Activated naive CD8-positive, alpha-beta T cell treated with anti-CD3 and anti-CD28 coated beads, Interleukin-2, amount 50 U/mL, for 16 hours (primary cell): Measurements from ENCODE around the gene SAA1.
"Not testable (repeated sequence)": the region's sequence is repeated elsewhere in the genome, so short reads cannot be mapped to it uniquely, and the experiment has no call there.

Experiments used
- DNase-seq: peaks from one replicate; pipeline ENCODE4 v3.0.0-alpha.2; 2020; ENCODE audit warnings: low read depth, low spot score

Gene SAA1

DNA sequence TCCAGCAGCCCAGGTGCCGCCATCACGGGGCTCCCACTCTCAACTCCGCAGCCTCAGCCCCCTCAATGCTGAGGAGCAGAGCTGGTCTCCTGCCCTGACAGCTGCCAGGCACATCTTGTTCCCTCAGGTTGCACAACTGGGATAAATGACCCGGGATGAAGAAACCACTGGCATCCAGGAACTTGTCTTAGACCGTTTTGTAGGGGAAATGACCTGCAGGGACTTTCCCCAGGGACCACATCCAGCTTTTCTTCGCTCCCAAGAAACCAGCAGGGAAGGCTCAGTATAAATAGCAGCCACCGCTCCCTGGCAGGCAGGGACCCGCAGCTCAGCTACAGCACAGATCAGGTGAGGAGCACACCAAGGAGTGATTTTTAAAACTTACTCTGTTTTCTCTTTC lies at the start of gene SAA1:
SAA1 (plus strand) TSS at position 316 of the 400 bp plus-strand sequence. CDS start 624 bp downstream, outside the sequence.
- no peak for DNase-seq

DNA sequence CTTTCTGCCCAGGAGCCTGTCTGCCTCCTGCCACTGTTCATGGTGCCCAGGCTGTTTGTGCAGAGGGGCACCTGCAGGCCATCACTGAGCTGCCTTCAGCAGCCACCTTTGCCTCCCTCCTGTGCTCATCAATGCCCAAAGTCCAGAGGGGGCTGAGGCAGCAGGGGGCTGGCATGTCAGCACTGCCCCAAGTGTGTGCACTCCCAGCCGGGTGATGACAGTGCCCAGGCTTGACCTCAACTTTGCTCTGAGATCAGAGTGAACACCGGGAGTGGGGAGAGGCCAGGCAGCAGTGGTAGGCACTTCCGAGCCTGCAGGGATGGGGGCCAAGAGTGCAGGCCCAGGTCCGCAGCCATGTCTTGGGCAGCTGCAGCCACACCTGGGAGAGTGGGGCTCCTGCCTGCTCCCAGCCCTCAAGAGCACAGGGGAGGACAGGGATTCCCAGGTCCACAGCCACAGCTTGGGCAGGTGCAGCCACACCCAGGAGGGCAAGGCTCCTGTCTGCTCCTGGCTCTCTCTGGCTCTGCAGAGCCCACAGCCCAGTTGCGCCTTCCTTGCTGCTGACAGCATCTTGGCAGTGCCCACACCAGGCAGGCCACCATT lies 44.7 kb upstream of the SAA1 start:
- DNase-seq = no peak

DNA sequence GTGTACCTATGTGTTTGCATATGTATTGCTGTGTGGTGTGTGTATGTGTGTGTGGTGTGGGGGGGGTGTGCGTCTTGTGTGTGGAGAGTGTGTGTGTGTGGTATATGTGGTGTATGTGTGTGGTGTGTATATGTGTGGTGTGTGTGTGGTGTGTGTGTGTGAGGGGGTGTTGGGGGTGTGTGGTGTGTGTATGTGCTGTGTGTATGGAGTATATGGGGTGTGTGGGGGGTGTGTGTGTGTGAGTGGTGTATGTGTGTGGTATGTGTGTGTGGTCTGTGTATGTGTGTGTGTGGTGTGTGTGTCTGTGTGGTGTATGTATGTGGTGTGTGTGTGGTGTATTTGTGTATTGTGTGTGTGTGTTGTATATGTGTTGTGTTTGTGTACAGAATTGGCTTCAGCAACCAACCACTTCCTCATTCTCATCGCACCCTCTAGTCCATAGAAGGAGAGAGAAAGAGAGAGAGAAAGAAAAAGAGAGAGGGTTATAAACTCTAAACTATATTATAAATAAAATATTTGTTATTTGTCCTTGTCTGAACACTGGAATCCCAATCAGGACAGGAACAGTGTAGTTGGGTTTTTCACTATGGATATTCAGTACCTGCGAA lies 43.1 kb upstream of the SAA1 start:
- DNase-seq = no peak

DNA sequence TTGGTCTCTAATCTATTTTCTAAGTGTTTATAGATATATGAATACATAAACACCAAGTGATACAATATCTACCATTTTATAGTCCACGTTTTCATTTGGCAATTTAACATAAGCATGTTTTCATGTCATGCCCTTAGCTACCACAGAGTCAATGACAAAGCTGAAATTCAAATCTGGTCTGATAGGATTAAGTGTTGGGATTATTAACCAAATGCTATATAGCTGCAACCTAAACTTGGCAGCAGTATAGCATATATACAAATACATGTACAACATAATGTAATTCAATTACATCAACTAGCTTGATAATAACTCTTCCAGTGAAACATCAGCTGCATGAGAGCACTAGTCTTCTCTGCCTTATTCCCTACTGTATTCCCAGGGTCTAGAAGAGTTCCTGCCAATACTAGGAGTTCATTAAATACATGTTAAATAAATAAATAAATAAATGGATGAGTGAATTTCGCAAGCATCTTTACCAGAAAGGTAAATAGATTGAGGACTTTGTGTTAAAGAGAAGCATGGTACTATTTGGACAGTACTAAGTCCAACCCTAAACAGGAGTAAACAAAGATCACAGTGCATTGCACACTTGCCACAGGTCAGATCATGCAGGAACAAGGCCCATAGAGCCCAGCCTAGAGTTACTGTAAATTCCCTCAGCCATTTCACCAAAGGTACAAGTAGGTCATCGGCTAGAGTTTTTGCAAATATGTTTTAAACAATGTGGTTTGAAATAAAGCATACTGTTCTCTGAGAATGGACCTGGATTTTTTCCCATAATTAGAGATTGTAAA lies 42.3 kb upstream of the SAA1 start:
- DNase-seq = no peak

DNA sequence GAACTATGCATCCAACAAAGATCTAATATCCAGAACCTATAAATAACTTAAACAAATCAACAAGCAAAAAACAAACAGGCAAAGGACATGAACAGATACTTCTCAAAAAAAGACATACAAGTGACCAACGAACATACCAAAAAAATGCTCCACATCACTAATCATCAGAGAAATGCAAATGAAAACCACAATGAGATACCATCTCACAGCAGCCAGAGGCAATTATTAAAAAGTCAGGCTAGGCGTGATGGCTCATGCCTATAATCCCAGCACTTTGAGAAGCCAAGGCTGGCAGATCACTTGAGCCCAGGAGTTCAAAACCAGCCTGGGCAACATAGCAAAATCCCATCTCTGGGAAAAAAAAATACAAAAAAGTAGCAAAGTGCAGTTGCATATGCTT lies 40.2 kb upstream of the SAA1 start:
- DNase-seq = no peak

DNA sequence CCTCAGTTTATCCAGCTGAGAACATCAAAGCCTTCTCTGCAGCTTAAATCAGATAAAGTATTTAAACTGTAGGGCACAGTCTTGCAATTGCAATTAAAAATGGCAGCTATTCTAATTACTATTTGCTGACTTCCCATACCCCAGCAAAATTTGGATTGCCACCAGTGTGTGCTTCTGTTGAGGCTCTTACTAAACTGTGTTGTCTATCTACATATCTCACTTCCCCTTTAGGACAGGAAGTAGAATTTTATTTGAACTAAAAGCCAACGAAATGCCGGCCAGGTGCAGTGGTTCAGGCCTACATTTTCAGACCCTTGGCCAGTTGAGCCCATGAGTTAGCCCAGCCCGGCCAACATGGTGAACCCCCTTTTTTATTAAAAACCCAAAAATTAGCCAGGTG lies 36.6 kb upstream of the SAA1 start:
- DNase-seq = no peak

DNA sequence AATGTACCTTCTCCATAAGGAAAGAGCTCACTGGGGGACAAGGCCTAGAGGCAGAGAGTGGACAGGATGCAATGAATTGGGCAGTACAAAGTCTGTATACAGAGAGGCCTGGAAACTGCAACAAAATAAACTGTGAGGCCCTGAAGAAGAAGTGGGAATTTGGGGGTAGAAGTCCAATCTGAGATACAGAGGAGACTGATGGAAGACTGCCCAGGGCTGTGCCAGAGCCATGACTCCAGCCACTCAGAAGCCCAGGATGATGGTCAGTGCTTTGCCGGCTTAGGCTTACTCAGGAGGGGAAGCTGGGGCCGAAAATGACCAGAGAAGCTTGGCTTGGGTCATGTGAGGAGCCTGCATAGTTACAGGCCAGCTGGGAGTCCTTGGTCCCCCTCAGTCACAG lies 35.2 kb upstream of the SAA1 start:
- no peak for DNase-seq

DNA sequence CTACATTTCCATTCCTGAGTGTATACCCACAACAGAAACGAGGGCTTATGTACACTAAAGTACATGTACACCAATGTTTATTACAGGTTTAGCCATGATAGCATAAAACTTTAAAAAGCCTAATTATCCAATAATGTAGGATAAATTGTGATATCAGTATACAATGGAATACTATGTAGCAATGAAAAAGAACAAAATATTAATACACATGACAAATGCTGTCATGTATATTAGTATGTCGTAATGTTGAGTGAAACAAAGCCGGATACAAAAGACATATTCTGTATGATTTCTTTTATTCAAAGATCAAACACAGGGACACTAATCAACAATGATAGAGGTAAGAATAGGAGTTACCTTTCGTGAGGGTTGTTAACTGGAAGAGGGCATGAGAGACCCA lies 32.2 kb upstream of the SAA1 start:
- no peak for DNase-seq

DNA sequence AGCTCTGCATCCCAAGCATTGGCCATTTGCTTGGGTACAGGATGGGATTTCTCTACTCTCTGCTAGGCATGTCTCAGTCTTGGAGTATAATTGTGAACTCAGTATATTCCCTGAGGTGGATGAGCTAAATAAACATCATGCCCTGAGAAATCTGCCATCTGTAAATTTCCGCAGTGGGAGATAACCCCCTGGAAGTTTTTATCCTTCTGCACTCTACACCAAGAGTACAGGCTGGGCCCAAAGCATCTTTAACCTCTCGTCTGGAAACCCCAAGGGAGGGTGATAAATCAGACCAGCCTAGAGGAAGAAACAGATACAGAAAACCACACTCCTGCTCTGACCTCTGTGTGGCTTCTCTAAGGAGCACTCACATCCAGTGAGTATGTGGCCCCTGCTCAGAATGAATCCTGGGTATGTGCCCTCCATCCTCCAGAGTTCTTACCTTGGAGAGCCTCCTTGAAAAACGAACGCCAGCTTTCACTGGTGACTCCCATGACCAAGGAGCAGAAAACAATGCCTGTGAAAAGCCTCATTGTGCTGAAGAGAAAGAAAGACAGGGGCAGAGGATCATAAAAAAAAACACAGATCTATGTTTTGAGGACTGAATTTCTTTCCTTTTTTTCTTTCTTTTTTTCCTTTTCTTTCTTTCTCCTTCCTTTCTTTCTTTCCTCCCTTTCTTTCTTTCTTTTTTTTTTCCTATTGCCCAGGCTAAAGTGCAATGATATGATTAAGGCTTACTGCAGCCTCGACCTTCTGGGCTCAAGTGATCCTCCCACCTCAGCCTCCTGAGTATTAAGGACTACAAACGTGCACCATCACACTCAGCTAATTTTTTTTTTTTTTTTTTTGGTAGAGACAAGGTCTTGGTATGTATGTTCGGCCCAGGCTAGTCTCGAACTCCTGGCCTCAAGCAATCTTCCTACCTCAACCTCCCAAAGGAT lies 30.4 kb upstream of the SAA1 start:
- no peak for DNase-seq

DNA sequence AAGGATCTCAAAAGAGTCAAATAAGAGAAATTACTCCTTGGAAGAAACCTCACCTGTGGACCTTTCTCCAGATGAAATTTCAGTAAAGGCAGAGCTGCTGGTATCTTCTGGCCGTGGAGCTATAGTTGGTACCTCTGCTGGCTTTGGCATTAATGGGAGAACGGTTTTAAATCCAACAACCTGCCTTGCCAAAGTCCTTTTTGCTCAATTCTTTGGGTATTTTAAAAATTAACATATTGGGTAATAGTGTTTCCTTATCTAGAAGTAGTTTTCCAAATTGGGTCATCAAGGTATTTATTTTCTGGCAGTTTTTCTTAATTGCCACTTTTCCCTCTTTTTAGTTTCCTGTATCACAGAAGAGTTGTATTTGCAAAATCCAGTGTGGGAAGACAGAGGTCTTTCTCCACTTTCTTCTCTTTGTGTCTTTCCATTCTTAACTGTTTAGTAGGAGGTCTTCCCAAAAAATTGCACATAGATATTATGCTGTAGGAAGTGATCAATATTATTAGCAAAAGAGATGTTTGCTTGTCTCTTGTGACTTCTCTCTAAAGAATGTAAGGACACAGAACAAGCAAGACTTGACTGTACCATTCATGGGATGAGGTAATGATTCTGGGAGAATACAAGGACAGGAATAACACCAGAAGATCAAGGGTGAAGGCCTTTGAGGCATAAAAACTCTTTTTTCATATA lies 29.3 kb upstream of the SAA1 start, which contains the start of gene SAA4:
SAA4 (minus strand) TSS at position 139 of the 693 bp plus-strand sequence. CDS start 876 bp downstream, outside the sequence.
- DNase-seq = no peak

DNA sequence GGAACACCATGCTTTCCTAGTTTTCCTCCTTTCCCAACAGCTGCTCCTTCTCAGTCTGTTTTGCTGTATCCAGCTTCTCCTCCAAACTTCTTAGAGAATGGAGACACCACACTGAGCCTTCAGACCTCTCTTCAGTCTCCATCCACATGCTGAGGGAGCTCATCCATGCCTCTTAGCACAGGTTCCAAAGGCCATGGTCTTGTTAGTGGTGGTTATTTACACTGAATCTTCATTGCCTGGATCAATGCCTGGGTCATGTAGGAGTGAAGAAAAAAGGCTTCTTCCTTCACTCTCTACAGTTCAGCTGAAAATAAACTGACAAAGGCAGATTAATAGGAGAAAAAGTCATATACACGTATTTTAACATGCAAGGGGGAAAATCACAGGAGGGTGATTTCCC lies 26.4 kb upstream of the SAA1 start:
- no peak for DNase-seq

DNA sequence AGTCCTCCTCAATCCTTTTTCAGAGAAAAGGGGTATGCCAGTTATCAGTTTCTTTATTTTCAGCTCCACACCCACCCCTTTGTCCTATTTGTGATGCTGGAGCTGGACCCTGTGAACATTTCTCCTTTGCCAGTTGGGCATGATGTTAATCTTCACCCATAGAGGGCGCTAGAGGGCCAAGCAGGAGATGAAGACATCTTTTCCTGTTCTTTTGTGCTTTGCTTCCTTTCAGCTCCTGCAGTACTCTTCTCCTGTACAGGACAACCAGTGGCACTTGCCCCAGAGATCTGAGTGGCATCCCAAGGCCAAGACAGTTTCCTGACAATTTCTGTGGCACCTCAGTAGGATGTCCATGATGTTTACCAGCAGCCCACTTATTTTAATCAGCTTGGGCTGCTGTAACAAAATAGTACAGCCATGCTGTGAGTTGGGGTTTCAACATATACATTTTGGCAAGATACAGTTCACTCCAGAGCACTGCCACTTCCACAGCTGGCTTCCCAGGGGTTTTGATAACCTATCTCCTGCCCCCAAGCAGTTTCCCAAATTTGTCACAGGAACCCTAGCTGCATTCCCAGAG lies 22.2 kb upstream of the SAA1 start:
- DNase-seq = no peak

DNA sequence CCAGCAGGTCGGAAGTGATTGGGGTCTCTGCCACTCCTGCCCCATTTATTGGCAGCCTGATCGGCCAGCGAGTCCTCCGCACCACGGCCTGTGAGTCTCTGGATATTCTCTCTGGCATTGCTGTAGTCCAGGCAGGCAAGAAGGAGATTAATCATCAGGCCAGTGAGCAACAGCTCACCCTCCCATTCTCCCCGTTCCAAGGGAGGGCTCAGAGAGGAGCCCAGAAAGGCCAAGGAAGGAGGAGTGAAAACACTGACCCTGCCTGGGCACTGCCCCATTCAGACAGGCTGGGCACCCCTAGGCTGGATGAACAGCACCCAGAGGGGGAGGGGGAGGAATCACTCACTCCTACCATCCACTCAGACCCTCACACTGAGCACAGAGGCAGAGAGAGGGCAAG lies 20.7 kb upstream of the SAA1 start:
- no peak for DNase-seq

DNA sequence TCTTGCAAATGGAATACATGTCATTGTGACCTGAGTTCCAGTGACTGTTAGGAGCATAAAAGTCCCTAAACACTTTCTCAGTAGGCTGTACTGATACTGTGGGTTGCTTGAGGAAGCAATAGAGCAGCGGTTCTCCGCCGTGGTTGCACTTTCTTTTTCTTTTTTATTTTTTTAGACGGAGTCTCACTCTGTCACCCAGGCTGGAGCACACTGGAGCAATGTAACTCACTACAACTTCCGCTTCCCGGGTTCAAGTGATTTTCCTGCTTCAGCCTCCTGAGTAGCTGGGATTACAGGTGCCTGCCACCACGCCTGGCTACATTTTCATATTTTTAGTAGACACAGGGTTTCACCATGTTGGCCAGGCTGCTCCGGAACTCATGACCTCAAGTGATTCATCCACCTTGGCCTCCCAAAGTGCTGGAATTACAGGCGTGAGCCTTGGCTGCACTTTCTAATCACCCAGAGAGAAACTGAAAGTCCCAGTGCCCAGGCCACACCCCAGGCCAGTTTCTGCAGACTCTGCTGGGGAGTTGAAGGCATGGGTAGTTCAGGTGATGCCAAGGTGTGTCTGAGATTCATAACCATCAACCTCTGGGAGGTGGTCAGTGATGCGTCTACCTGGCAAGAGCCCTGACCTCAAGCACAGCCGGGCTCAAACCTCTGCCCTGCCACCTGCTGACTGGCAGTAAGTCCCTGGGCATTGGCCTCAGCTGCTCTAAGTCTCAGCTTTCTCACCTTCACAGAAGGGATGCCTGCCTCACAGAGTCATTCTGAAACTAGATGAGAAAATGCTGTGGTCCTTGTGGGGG lies 19.5 kb upstream of the SAA1 start:
- DNase-seq = not testable (repeated sequence)

DNA sequence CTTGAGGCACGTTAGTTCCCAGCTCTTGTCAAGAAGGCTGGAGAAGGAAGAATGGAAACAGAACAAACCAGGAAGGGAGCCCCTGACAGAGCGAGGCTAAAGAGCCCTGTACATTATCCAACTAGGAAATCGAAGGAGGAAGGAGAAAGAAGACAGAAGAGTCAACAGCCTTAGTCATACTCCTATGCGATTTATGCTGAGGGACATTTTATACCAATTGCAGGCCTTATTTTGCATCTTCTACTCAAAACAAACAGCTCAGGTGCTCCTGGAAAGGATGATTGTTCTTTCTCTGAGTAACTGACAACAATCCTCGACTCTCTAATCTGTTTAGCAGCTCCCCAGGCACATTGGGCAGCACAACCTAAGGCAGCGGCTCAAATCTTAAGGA lies 18.9 kb upstream of the SAA1 start:
- DNase-seq = not testable (repeated sequence)

DNA sequence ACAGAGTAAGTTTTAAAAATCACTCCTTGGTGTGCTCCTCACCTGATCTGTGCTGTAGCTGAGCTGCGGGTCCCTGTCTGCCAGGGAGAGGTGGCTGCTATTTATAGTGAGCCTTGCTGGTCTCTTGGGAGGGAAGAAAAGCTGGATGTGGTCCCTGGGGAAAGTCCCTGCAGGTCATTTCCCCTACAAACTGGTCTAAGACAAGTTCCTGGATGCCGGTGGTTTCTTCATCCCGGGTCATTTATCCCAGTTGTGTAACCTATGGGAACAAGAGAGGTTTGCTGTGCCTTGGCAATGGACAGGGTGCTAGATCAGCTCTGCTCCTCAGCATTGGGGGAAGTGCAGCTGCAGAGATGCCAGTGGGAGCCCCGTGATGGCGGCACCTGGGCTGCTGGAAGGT lies 17.5 kb upstream of the SAA1 start, which contains the start of gene SAA2:
SAA2 (minus strand) TSS at position 108 of the 400 bp plus-strand sequence. CDS start 657 bp downstream, outside the sequence.
- no peak for DNase-seq

DNA sequence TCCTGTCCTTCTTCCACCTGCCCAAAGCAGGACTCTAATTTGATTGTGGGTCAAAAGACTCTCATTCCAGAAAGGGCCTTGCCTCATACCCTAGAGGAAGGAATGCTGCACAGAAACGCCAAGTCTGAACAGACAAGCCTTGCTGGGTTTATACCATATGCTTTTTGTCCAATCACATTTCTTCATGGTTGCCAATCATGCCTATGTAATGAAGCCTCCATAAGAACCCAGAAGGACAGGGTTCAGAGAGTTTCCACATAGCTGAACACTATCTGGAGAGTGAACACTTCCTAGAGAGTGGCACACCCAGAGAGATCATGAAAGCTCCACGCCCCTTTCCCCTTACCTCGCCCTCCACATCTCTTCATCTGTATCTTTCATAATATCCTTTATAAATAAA lies 12.8 kb upstream of the SAA1 start:
- no peak for DNase-seq

DNA sequence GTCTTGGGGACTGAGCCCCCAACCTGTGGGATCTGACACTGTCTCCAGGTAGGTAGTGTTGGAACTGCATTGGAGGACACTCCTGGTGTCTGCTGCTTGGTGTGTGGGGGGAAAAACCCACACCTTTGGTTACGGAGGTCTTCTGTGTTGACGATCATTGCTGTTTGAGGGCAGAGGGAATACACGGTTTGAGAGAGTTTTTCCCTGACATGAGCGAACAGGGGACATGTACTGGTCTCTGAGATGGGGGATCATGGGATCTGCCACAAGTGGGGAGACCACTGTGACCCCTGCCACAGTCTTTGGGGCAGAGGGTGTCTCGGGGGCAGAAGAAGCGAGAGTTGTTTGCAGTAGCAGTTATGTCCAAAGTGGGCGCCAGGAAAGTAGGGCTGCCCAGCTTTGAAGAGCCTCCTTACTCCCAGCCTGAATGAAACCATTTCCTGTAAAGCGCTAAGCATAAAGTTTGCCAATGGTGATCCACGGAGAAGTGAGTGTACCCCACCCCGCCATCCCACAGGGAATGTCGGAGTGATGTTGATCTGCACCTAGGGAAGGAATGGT lies 12.2 kb upstream of the SAA1 start:
- DNase-seq = no peak

DNA sequence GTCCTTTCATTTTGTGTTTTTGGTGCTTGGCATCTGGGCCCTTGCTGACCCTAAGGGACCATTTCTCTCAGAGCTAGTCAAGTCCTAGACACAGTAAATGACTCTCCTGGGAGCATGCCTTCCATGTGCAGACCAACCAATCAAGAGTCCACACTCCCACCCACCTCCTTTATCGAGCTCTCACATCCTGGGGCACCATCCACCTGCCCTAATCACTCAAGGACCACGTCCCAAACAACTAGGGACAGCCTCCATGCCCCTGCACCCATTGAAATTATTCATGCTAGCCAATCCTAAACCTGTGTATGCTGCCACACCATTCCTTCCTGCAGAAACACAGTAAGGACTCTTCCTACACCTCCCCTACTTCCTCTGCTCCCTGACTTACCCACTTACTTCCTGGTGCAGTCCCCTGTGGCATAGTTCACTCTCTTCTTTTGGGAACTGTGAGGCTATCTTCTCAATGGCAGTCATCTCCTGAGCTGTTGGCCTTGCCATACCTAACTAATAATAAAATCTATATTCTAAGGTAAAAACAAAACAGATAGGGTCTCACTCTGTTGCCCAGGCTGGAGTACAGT lies 11.2 kb upstream of the SAA1 start:
- DNase-seq = no peak
